K562 (cell line): Measurements from ENCODE around the gene CRY2. TPM values are rescaled to one million over a fixed set of nuclear protein-coding genes. Genes with fewer than 3 reads are reported as not detected.

Source experiments
- CBFA2T3 ChIP-seq: fragments of 450-650 bp; IDR thresholded peaks from 2 replicates; pipeline ENCODE4 v1.6.1; 2017
- ESRRA ChIP-seq: fragments of 450-650 bp; IDR thresholded peaks from 2 replicates; pipeline ENCODE4 v1.6.1; 2014; ENCODE audit warnings: low read depth, mild to moderate bottlenecking, moderate library complexity, borderline replicate concordance
- FOXK2 ChIP-seq, 2 experiments: fragments of 450-650 bp; IDR thresholded peaks in 1 of 2; conservative IDR thresholded peaks in 1 of 2; 2 replicates each; pipeline ENCODE4 v1.6.1; 2016; ENCODE audit warnings: low read depth in 2 of 2, mild to moderate bottlenecking in 1 of 2
- FOXM1 ChIP-seq, 2 experiments: fragments of 450-650 bp in 1 of 2; sonication (generic) in 1 of 2; formaldehyde crosslinking in 1 of 2; IDR thresholded peaks; 2 replicates each; pipeline versions ENCODE4 v1.6.1 to v1.9.0; 2017 to 2022; ENCODE audit warnings: low read depth in 2 of 2, mild to moderate bottlenecking in 2 of 2, missing genetic modification reagents in 1 of 2, moderate library complexity in 1 of 2
- GABPB1 ChIP-seq: sonication (generic); formaldehyde crosslinking; IDR thresholded peaks from 2 replicates; pipeline ENCODE4 v1.8.0; 2022; ENCODE audit warnings: mild to moderate bottlenecking, missing genetic modification reagents
- HBP1 ChIP-seq: fragments of 450-650 bp; formaldehyde crosslinking; IDR thresholded peaks from 2 replicates; pipeline ENCODE4 v1.4.0; 2022; ENCODE audit warnings: missing genetic modification characterization
- HNRNPH1 ChIP-seq: fragments of 200-400 bp; formaldehyde crosslinking; optimal IDR thresholded peaks from 2 replicates; pipeline ENCODE3; 2017; ENCODE audit warnings: low read depth, mild to moderate bottlenecking, low read length, moderate library complexity
- MAZ ChIP-seq, 2 experiments: fragments of 450-650 bp in 1 of 2; sonication (generic) in 1 of 2; formaldehyde crosslinking; IDR thresholded peaks in 1 of 2; conservative IDR thresholded peaks in 1 of 2; 2 replicates each; pipeline versions ENCODE4 v1.4.0 to v1.5.0; 2020; ENCODE audit warnings: mild to moderate bottlenecking in 1 of 2, missing genetic modification reagents in 1 of 2
- MEF2A ChIP-seq: IDR thresholded peaks from 2 replicates; pipeline ENCODE4 v1.6.1; 2011; ENCODE audit warnings: low read depth, mild to moderate bottlenecking, low read length, moderate library complexity; ENCODE audit not compliant: control insufficient read depth
- MEF2D ChIP-seq: conservative IDR thresholded peaks from 2 replicates; pipeline ENCODE4 v1.6.1; 2016; ENCODE audit warnings: low read depth, missing genetic modification characterization, missing compliant biosample characterization
- NELFE ChIP-seq: IDR thresholded peaks from 2 replicates; pipeline ENCODE4 v1.6.1; 2011; ENCODE audit warnings: mild to moderate bottlenecking; ENCODE audit not compliant: insufficient read depth, insufficient read length
- PCBP1 ChIP-seq: fragments of 200-400 bp; formaldehyde crosslinking; IDR thresholded peaks from 2 replicates; pipeline ENCODE4 v1.6.1; 2018; ENCODE audit warnings: mild to moderate bottlenecking, low read depth, low read length; ENCODE audit not compliant: poor library complexity, severe bottlenecking
- PKNOX1 ChIP-seq: fragments of 450-650 bp; IDR thresholded peaks from 2 replicates; pipeline ENCODE4 v1.6.1; 2016
- SMARCA4 ChIP-seq: fragments of 450-650 bp; IDR thresholded peaks from 2 replicates; pipeline ENCODE4 v1.6.1; 2016
- ZBTB2 ChIP-seq: fragments of 450-650 bp; IDR thresholded peaks from 2 replicates; pipeline ENCODE4 v1.6.1; 2016; ENCODE audit warnings: antibody characterized with exemption
- ZC3H4 ChIP-seq: sonication (generic); formaldehyde crosslinking; IDR thresholded peaks from 2 replicates; pipeline ENCODE4 v1.9.0; 2021; ENCODE audit warnings: missing genetic modification reagents, borderline replicate concordance
- ZFP91 ChIP-seq: sonication (generic); formaldehyde crosslinking; IDR thresholded peaks from 2 replicates; pipeline ENCODE4 v1.8.0; 2022; ENCODE audit warnings: mild to moderate bottlenecking, missing genetic modification reagents
- ZNF121 ChIP-seq: sonication (generic); formaldehyde crosslinking; conservative IDR thresholded peaks from 2 replicates; pipeline ENCODE4 v1.8.0; 2022; ENCODE audit warnings: missing genetic modification reagents
- ZNF324 ChIP-seq: fragments of 250-450 bp; sonication (Bioruptor Pico); IDR thresholded peaks from 2 replicates; pipeline ENCODE4 v1.4.0; 2020; ENCODE audit warnings: mild to moderate bottlenecking
- ZNF561 ChIP-seq: fragments of 450-650 bp; formaldehyde crosslinking; conservative IDR thresholded peaks from 2 replicates; pipeline ENCODE4 v1.4.0; 2020; ENCODE audit warnings: mild to moderate bottlenecking, moderate library complexity
- ZNF79 ChIP-seq: fragments of 250-450 bp; sonication (Bioruptor Pico); IDR thresholded peaks from 2 replicates; pipeline ENCODE4 v1.4.0; 2020; ENCODE audit warnings: low read depth, mild to moderate bottlenecking, moderate library complexity
- polyA plus RNA-seq, 8 experiments: library from polyadenylated mRNA; depleted of rRNA in 4 of 8; stranded (reverse) in 5 of 8; unstranded in 3 of 8; fragments of >200 nt; fragmentation: Nextera tagmentation in 2 of 8; fragmentation: Illumina TruSeq in 1 of 8; extraction: Ambion mirVana in 2 of 8; extraction: Trizol in 1 of 8; gene quantifications; 2 replicates each; pipeline versions ENCODE4 v1.2.1 to v1.2.3, GENCODE V29; 2011 to 2014; ENCODE audit warnings: inconsistent platforms in 1 of 8, missing spikeins in 1 of 8
- total RNA-seq, 7 experiments: library from RNA; depleted of rRNA in 6 of 7; stranded (reverse); fragments of >200 nt in 6 of 7; fragmentation: Illumina TruSeq in 2 of 7; extraction: Trizol in 2 of 7; gene quantifications; 2 replicates each; pipeline versions ENCODE4 v1.2.1 to v1.2.3, GENCODE V29; 2011 to 2021; ENCODE audit warnings: low replicate concordance in 1 of 7

CRY2 gene
- total and polyA plus RNA-seq, 9 of the 15 experiments (the other 6 are each of a cell fraction or from before 2014, with no cell fraction given), result 2.3 to 23.9 (median 14.8) TPM

GRCh38 chr11:45918331-45918941 lies 71.2 kb downstream of the CRY2 start (continued):
- TF ChIP-seq ZBTB2 (no peak), FOXM1 (IDR thresholded peaks at IDR 0.05; ENCODE audit: low read depth) (no peak), FOXM1 (CRISPR knock-in tag; IDR thresholded peaks at IDR 0.05; ENCODE audit: low read depth) (no peak), ZNF324 (CRISPR knock-in tag) (no peak), PKNOX1 (peak; percentile 76), ZNF121 (CRISPR knock-in tag) (no peak), MEF2A (no peak), ZNF561 (CRISPR knock-in tag) (no peak), MAZ (CRISPR knock-in tag; conservative IDR thresholded peaks at IDR 0.05 in 1 of 2, IDR thresholded peaks at IDR 0.05 in 1 of 2) (no peak; a peak in 2 of 4 replicates), HBP1 (CRISPR knock-in tag) (no peak), ZFP91 (CRISPR knock-in tag) (no peak), CBFA2T3 (0 out of 2 replicates have a peak, but pooled peaks have one; percentile 33), HNRNPH1 (no peak), FOXK2 (conservative IDR thresholded peaks at IDR 0.05 in 1 of 2, IDR thresholded peaks at IDR 0.05 in 1 of 2; ENCODE audit: low read depth in 2 of 2) (no peak), PCBP1 (no peak), NELFE (no peak), ZNF79 (CRISPR knock-in tag) (no peak), GABPB1 (no peak), ESRRA (no peak), SMARCA4 (no peak), MEF2D (tag) (no peak), ZC3H4 (CRISPR knock-in tag) (no peak)
